Astrocyte (in vitro differentiated cells and primary cell): ENCODE data around the gene MAOB. TPM values are rescaled to one million over a fixed set of nuclear protein-coding genes. Genes with fewer than 3 reads are reported as not detected.

ENCODE experiments used
- DNase-seq: peaks from one replicate; pipeline ENCODE4 v3.0.0-alpha.2; 2010; ENCODE audit warnings: low read depth
- FAIRE-seq: peaks from 2 replicates; lab custom pipeline; 2011; peaks lifted over from hg19 to GRCh38; lab: Jason Lieb, UNC
- H2AFZ ChIP-seq: 2 replicates; pipeline ENCODE4 v1.6.0; 2012; ENCODE audit warnings: low read depth, low read length, inconsistent platforms
- H3K27ac ChIP-seq: 2 replicates; pipeline ENCODE4 v1.5.1; 2011; ENCODE audit warnings: low read depth, low read length, inconsistent platforms
- H3K27me3 ChIP-seq: 2 replicates; pipeline ENCODE4 v1.6.0; 2011; ENCODE audit warnings: low read length, inconsistent platforms; ENCODE audit not compliant: insufficient read depth
- H3K36me3 ChIP-seq: 2 replicates; pipeline ENCODE4 v1.5.1; 2011; ENCODE audit warnings: low read length, inconsistent platforms; ENCODE audit not compliant: insufficient read depth
- H3K4me1 ChIP-seq: 2 replicates; pipeline ENCODE4 v1.5.1; 2011; ENCODE audit warnings: low read length, inconsistent platforms; ENCODE audit not compliant: insufficient read depth
- H3K4me2 ChIP-seq: 2 replicates; pipeline ENCODE4 v1.6.0; 2012; ENCODE audit warnings: low read length, inconsistent platforms
- H3K4me3 ChIP-seq: 2 replicates; pipeline ENCODE4 v1.5.1; 2011; ENCODE audit warnings: low read depth, mild to moderate bottlenecking, low read length, inconsistent platforms; ENCODE audit not compliant: insufficient read depth
- H3K79me2 ChIP-seq: 2 replicates; pipeline ENCODE4 v1.6.0; 2012; ENCODE audit warnings: mild to moderate bottlenecking, low read length, inconsistent platforms; ENCODE audit not compliant: insufficient read depth
- H3K9ac ChIP-seq: 2 replicates; pipeline ENCODE4 v1.6.0; 2012; ENCODE audit warnings: mild to moderate bottlenecking, low read length, inconsistent platforms
- H3K9me3 ChIP-seq: 2 replicates; pipeline ENCODE4 v1.5.1; 2012; ENCODE audit warnings: low read depth, mild to moderate bottlenecking, low read length, inconsistent platforms; ENCODE audit not compliant: insufficient read depth
- H4K20me1 ChIP-seq: 2 replicates; pipeline ENCODE4 v1.6.0; 2012; ENCODE audit warnings: low read length, inconsistent platforms; ENCODE audit not compliant: insufficient read depth
- H3K27ac Mint-ChIP-seq: one replicate; pipeline ENCODE4 v1.8.0; 2021; ENCODE audit warnings: mild to moderate bottlenecking, mixed read lengths; ENCODE audit not compliant: unreplicated experiment
- H3K27me3 Mint-ChIP-seq: one replicate; pipeline ENCODE4 v1.8.0; 2021; ENCODE audit warnings: low read depth, mixed read lengths; ENCODE audit not compliant: unreplicated experiment
- H3K36me3 Mint-ChIP-seq: one replicate; pipeline ENCODE4 v1.8.0; 2021; ENCODE audit warnings: low read depth, mixed read lengths; ENCODE audit not compliant: unreplicated experiment
- H3K4me1 Mint-ChIP-seq: one replicate; pipeline ENCODE4 v1.8.0; 2021; ENCODE audit warnings: low read depth, mixed read lengths; ENCODE audit not compliant: unreplicated experiment
- H3K4me3 Mint-ChIP-seq: one replicate; pipeline ENCODE4 v1.8.0; 2021; ENCODE audit warnings: mild to moderate bottlenecking, moderate library complexity, mixed read lengths; ENCODE audit not compliant: unreplicated experiment
- H3K9me3 Mint-ChIP-seq: one replicate; pipeline ENCODE4 v1.8.0; 2021; ENCODE audit warnings: mild to moderate bottlenecking, mixed read lengths; ENCODE audit not compliant: unreplicated experiment
- EZH2 ChIP-seq: IDR thresholded peaks from 2 replicates; pipeline ENCODE4 v1.6.1; 2012; ENCODE audit warnings: mild to moderate bottlenecking, low read length, inconsistent platforms; ENCODE audit not compliant: insufficient read depth
- total RNA-seq: library from RNA; stranded (reverse); gene quantifications from 2 replicates; pipeline ENCODE4 v1.2.1, GENCODE V29; 2021
- TF ChIP-seq, protein P1 (sequence below): IDR thresholded peaks from 2 replicates; pipeline ENCODE4 v1.5.1; 2011; ENCODE audit warnings: low read depth, mild to moderate bottlenecking, inconsistent platforms, low read length, moderate library complexity; ENCODE audit not compliant: insufficient read depth

MAOB gene
- total RNA-seq, 1 donor from 2014 or later = 0.20 TPM

GRCh38 chrX:43735957-43736356, 146.3 kb downstream of the MAOB start:
- no peaks in the 10 kb centered on the region for H3K27me3 ChIP-seq
- no peaks in the 10 kb centered on the region for H4K20me1 ChIP-seq
- no peak overlapping the region for H3K4me3 ChIP-seq
- Mint-ChIP-seq H3K4me3 (no peak overlapping the region), H3K27ac (no peak overlapping the region), H3K4me1 (no peaks in the 10 kb centered on the region), H3K36me3 (no peaks in the 10 kb centered on the region), H3K9me3 (no peaks in the 10 kb centered on the region), H3K27me3 (no peaks in the 10 kb centered on the region)
- no peaks in the 10 kb centered on the region for H3K79me2 ChIP-seq
- H3K9ac ChIP-seq = no peak overlapping the region
- TF ChIP-seq, protein P1, sequence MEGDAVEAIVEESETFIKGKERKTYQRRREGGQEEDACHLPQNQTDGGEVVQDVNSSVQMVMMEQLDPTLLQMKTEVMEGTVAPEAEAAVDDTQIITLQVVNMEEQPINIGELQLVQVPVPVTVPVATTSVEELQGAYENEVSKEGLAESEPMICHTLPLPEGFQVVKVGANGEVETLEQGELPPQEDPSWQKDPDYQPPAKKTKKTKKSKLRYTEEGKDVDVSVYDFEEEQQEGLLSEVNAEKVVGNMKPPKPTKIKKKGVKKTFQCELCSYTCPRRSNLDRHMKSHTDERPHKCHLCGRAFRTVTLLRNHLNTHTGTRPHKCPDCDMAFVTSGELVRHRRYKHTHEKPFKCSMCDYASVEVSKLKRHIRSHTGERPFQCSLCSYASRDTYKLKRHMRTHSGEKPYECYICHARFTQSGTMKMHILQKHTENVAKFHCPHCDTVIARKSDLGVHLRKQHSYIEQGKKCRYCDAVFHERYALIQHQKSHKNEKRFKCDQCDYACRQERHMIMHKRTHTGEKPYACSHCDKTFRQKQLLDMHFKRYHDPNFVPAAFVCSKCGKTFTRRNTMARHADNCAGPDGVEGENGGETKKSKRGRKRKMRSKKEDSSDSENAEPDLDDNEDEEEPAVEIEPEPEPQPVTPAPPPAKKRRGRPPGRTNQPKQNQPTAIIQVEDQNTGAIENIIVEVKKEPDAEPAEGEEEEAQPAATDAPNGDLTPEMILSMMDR = no peak
- TF ChIP-seq EZH2 = no peak
- H3K9me3 ChIP-seq = no peaks in the 10 kb centered on the region
- DNase-seq (no peak), FAIRE-seq (peak; percentile 5)
- H3K27ac ChIP-seq = no peak overlapping the region
- no peaks in the 10 kb centered on the region for H3K36me3 ChIP-seq
- no peak overlapping the region for H2AFZ ChIP-seq
- H3K4me2 ChIP-seq = no peak overlapping the region
- no peaks in the 10 kb centered on the region for H3K4me1 ChIP-seq

- H3K4me2 ChIP-seq = no peak overlapping the region
- DNase-seq (no peak), FAIRE-seq (peak; percentile 52)
- H3K4me3 Mint-ChIP-seq = no peak overlapping the region
- H3K4me3 ChIP-seq = no peak overlapping the region
- H3K79me2 ChIP-seq = no peaks in the 10 kb centered on the region
- no peak overlapping the region for H3K27ac ChIP-seq
- H3K9ac ChIP-seq = no peak overlapping the region
- no peak for TF ChIP-seq EZH2
- TF ChIP-seq, protein P1 = no peak
- H3K9me3 ChIP-seq = no peaks in the 10 kb centered on the region
- no peaks in the 10 kb centered on the region for H3K36me3 Mint-ChIP-seq
- no peaks in the 10 kb centered on the region for H3K4me1 ChIP-seq
- no peaks in the 10 kb centered on the region for H3K27me3 ChIP-seq
- no peaks in the 10 kb centered on the region for H3K36me3 ChIP-seq
- H4K20me1 ChIP-seq = no peaks in the 10 kb centered on the region
- no peaks in the 10 kb centered on the region for H3K9me3 Mint-ChIP-seq
- H3K27me3 Mint-ChIP-seq = no peaks in the 10 kb centered on the region
- H3K27ac Mint-ChIP-seq = no peak overlapping the region
- no peaks in the 10 kb centered on the region for H3K4me1 Mint-ChIP-seq
- H2AFZ ChIP-seq = no peak overlapping the region
Measured at GRCh38 chrX:43735534-43735933, 146.7 kb downstream of the MAOB start.

DNA sequence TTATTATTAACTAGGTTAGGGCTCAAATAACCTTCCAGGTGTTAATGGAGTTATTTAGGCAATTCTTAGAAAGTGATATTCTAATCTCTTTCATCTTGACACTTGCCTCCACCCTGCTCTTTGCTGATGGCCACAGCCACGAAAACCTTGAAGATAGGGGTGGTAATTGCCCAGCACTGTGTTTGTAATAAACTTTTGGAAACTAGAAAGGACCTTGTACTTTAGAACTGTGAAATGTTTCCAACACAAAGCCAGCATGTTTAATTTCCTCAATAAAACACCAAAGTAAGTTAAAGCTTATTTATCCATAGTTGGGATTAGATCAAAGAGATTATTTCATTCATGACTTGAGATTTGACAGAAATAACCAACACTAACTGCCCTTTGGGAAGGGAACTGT, 147.8 kb downstream of the MAOB start:
- no peaks in the 10 kb centered on the region for H3K27me3 Mint-ChIP-seq
- peak; percentile 95 for FAIRE-seq

More for the DNA sequence above, 147.8 kb downstream of the MAOB start:
- TF ChIP-seq EZH2 = no peak
- TF ChIP-seq, protein P1 = no peak
- no peak overlapping the region for H3K27ac ChIP-seq
- DNase-seq = no peak
- no peaks in the 10 kb centered on the region for H3K79me2 ChIP-seq
- H2AFZ ChIP-seq = no peak overlapping the region
- H3K9me3 ChIP-seq = no peaks in the 10 kb centered on the region
- no peak overlapping the region for H3K9ac ChIP-seq
- H4K20me1 ChIP-seq = no peaks in the 10 kb centered on the region
- no peaks in the 10 kb centered on the region for H3K4me1 ChIP-seq
- no peaks in the 10 kb centered on the region for H3K27me3 ChIP-seq
- H3K36me3 ChIP-seq = no peaks in the 10 kb centered on the region
- no peaks in the 10 kb centered on the region for H3K4me1 Mint-ChIP-seq
- H3K36me3 Mint-ChIP-seq = no peaks in the 10 kb centered on the region
- no peak overlapping the region for H3K4me3 ChIP-seq
- H3K27ac Mint-ChIP-seq = no peak overlapping the region
- H3K4me2 ChIP-seq = no peak overlapping the region
- H3K9me3 Mint-ChIP-seq = no peaks in the 10 kb centered on the region
- no peak overlapping the region for H3K4me3 Mint-ChIP-seq
